Activated CD4-positive, alpha-beta T cell treated with anti-CD3 and anti-CD28 coated beads, Interleukin-2, amount 50 U/mL, for 24 hours (primary cell): Measurements from ENCODE around the gene WDR27.
"Not testable (repeated sequence)": the region's sequence is repeated elsewhere in the genome, so short reads cannot be mapped to it uniquely, and the experiment has no call there.

Source experiments
- DNase-seq, 2 donors: peaks; one replicate each; pipeline ENCODE4 v3.0.0-alpha.2; 2020; ENCODE audit warnings: low read depth in 1 of 2, low spot score in 1 of 2

Gene WDR27

DNA sequence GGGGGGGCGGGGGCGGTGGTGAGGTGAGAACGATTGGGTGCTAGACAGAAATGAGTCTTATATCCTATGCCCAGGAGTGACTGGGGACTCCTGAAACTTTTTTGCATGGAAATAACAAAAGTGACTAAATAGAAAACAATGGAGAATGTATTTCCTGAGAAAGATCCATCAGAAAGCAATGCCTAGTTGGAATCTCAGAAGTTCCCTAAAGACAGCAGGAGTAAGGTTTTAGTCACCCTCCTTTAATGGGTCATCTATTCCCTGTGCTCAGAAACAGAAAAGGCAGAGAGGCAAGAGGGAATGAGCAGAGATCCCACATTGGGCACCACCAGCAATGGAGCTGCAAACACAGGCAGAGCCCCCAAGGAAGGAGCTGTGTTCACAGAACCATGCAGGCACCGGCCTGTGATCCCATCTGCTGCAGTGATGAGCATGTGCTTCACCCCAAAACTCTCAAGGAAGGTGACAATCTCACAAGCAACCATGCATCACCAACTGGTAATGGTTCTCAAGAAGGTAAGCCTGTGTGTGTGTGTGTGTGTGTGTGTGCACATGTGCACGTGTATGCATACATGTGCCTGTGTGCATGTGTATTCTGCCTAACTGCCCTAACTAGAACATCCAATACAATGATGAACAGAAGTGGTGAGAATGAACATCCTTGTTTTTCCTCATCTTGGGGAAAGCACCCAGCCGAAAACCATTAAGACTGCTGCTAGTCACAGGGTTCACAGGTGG lies 168.4 kb downstream of the WDR27 start:
- DNase-seq, result no peak

DNA sequence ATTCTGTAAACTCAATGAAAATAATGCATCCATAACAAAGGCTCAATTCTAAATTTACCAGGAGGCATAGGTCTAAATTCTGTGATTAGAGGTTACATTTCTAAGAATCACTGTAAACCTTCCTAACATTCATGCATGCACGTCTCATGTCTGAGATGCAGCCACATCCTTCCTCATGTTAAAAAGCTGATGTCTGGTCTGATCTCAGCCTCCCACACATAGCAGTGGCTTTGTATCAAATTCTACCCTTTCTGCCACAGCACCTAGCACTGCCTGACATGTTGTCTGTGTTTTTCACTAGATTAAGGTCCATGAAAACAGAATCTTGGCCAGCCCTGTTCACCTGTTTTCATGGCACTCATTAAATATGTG lies 171.1 kb downstream of the WDR27 start:
- no peak for DNase-seq

DNA sequence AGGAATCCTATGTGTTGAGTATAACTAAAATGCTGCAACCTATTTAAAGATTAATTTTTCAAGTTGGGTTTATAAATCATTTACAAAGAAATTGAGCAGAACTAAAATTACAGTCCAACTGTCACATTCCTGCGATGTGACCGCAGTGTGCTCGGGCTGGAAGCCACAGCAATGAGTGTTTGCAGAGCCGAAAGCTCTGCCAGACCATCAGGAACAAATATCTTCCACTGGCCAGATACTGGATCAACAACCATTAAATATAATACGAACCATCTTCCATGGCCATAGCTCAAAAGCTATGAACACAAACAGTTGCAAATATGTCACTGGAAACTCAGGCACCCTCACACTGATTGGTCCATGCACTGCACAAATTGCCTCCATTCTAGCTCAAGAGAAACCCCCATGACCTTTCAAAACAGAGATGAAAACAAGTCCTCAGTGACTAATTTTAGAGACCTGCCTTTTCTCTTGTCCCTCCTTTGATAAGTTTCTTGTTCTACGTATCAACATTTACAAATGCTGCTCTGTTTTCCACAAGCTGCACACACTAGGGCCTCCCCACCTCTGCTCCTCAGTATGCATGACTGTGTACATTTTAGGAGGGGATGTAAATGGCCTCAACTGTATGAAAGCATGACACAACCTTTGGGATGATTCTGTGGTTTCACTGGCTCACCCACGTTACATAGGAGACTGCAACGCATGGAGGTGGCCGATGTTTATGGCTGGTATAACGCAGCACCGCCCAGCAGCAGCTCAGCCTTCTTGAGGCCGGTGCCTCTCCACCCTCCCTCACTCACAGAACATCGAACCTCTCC lies 171.7 kb downstream of the WDR27 start:
- DNase-seq, result peak in 1 of 2 donors; percentile 4

DNA sequence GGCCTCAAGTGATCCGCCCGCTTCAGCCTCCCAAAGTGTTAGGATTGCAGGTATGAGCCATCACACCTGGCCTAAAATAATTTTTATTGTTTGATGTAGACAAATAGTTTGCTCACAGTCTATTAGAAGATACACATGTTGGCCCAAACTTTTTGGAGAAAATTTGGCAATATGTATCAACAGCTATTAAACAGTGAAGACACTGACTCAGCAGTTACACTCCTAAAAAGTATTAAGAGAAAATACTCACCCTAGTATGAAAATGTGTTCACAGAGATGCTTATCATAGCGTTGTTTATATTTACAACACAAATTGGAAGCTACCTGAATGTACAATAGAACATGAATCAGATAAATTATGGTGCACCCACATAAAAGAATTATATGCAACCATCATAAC lies 173.1 kb downstream of the WDR27 start:
- DNase-seq, result no peak

DNA sequence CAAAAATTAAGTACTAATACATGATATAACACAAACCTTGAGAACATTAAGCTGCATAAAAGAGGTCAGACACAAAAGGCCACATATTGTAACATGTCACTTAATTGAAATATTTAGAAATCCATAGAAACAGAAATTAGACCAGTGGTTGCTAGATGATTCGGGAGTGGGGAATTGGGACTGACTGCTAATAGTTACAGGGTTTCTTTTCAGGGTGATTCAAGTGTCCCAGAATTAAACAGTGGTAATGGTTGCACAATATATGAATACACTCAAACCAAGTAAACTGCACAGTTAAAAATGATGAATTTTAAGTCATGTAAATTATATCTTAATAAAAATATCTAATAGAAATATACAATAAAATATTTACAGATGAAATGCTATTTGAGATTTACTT lies 174.5 kb downstream of the WDR27 start:
- no peak for DNase-seq

DNA sequence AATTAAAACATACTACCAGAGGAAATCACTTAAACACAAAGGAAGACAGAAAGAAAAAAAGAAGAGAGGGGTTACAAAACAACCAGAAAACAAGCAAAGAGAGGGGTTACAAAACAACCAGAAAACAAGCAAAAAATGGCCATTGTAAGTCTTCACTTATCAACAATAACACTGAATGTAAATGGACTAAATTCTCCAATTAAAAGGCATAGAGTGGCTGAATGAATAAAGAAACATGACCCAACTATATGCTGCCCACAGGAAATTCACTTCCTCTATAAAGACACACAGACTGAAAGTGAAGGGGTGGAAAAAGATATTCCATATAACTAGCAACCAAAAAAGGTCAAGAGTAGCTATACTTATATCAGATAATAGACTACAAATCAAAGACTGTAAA lies 180.0 kb downstream of the WDR27 start:
- DNase-seq, result no peak

DNA sequence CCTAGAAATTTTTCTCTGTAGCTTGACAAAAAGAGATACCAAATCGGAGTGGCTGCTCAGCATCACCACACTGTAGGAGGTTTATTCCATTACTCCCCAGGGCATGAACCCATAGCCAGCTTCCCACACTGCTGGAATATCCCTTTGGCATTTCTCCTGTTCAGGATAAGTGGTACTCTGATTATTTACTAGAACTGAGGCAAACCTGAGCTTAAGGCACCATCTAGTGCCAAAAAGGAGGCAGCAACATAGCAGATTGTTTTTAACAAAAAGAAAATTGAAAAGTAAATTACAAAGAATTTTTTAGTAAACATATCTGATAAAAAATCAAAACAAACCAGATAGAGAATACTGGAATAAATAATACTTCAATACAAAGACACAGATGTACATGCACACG lies 181.7 kb downstream of the WDR27 start:
- no peak for DNase-seq

DNA sequence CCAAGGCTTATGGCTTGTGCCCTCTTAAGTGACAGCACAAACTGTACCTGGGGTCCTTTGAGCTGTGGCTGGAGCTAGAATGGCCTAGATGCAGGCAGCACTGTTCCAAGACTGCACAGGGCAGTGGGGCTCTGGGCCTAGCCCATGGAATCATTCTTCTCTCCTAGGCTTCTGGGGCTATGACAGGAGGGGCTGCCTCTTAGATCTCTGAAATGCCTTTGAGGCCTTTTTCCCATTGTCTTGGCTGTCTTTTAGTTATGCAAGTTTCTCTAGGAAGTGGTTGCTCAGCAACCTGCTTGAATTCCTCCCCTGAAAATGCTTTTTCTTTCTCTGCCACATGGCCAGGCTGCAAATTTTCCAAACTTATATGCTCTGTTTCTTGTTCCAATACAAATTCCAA lies 183.4 kb downstream of the WDR27 start:
- no peak for DNase-seq

DNA sequence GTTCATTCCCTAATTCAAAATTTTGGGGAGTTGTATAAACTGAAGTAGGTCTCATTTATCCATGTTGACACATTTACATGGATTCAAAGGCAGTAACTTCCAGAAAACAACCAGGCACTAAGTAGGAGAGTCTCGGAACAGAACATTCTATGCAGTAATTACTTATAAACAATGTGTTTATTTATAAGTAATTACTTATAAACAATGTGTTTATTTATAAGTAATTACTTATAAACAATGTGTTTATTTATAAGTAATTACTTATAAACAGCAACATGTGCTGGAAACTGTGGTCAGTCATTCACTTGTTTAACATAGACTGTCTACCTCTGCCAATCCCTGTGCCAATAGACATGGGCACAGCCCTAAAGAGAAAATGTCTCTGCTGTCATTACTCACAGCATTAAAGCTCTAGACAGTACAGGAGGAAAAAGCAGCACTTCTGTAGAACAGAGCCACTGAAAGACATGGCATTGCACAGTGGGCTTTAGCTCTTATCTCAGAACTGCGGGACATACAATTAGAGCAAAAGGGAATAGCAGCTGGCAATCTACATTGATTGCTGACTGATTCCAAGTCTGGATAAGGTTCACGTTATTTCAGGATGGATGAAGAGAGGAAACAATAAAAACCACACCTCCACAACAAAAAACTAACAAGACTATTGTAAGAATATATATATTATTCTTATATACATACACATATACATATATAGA lies 188.2 kb downstream of the WDR27 start:
- no peak for DNase-seq

DNA sequence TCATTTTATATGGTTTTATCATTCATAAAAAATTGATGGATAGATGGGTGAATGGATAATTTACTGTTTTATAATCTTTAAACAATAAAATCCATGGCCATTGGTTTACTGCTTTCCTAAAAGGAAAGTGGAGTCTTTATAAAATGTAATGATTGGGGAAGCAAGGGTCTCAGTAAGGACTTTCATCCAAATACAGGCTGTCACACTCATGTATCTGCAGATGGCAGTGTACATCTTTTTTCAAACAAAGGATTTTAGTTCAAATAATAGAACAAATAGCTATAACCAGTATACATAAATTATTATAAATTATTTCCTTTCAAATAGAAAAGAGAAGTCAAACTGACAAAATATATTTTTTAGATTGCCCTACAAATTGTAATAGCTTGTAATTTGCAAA lies 190.0 kb downstream of the WDR27 start:
- DNase-seq, result not testable (repeated sequence)

DNA sequence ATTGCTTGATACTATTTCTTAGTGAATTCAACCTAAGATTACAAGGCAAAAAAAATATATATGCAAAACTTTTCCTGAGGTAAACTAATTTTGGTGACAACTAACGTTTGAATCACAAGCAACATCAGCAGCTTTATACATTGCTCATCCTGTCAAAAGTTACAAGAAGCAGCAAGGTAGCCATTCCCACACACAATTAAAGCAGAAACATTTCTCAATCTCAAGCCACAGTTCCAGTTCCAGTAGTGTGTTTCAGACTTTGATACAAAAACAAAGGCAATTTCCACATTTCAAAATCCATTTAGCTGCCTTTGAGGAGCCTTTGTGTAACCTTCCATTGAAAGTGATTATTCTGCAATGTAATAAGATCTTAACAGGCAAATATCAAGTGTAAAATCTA lies 191.0 kb downstream of the WDR27 start:
- DNase-seq, result no peak

DNA sequence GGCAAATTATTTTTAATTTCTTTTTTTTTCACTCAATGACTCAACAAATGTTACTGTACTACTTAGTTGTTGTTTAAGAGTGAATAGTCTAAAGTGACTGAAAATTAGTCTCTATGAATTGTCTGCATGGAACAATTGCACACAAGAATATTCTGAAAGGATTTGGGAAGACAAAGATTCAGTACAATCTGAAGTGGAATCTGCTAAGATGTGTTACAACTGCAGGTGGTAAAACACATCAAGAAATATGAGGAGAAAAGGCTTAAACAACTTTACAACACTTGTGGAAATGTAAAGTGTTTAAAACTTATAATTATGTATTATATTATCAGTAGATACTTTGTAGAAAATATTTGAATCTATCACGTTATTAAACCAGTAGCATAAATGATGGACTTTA lies 193.4 kb downstream of the WDR27 start:
- no peak for DNase-seq

DNA sequence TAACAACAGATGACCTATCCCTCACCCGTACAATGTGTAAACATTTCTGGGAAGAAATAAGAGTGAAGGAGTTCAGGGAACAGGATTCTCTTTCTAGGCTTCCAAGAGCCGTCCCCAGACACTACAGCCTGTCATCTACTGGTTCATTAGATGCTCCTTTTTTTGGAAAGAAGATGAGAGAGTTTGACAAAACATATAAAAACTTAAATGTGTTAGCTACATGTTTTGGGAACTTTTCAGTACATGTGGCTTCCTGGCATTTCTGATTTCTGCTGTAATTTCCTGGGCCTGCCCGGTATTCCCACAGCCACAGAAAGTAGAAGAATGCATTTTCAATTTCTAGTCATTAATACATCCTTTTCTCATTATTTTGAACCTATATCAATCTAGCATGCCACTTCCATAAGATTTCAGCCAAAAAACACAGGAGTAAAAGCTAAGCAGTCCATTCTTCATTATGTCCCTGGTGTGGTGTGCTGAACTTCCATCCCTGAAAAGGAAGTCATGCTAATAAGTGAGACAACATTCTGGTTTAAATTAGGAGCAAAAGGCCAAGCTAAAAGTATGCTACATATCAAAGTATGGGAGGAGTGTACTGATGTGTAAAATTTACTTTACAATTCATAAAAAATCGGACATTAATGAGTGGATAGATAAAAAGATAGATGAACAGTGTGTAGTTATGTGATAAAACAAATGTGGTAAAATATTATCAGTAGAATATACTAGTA lies 198.2 kb downstream of the WDR27 start:
- no peak for DNase-seq

DNA sequence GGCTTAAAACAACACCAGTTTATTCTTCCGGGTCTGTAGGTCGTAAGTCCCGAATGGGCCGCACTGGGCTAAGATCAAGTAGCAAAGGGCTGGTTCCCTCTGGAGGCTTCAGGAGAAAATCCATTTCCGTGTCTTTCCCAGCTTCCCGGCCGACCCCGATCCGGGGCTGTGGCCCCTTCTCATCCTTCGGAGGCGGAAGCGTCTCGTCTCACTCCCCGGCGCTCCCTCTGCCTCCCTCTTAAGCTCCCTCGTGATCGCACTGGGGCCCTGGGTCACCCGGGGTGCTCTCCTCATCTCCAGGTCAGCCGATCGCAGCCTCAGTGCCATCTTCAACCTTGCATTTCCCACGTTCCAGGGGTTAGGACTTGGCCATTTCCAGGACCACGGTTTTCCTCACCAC lies 199.4 kb downstream of the WDR27 start:
- no peak for DNase-seq

DNA sequence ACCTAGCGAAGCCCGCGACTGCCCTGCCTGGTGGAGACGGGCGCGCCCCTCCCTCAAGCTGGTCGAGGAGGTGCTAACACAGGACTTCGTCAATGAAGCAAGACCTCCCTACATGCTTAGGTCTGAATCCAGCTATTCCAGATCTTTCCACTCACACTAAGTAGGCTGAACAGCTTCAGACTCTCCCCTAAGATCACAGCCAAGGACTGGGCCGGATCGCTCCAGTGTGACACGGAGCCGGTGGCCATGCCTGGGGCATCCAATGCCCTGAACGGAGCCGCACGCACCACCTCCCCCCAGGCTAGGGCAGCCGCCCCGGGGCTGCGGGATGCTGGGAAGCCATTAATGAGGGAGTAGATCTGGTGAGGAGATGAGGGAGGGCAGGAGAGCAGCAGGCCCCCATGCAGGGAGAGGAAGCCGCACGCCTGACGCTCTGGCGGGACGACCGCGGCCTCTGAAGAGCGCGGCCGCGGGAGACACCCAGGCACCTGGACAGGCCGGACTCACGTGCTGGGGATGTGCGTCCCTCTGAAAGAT lies 200.0 kb downstream of the WDR27 start:
- DNase-seq, result no peak

DNA sequence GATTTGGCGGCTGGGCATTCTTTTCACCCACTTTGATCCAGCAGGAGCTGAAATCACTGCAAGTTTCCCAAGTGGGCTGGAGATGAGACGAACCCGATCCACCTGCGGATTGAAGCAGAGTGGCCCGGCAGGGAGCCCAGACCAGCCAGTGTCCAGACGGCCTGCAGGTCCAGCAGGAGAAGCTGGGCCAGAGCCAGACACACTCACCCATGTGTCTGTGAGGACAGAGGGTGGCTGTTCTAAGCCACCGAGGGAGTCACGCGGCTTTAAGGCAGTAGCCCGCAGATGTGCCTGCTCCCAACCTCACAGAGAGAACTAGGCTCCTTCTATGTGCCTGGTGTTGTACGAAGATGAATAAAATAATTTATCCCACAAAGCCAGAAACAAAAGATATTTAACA lies 200.7 kb downstream of the WDR27 start:
- DNase-seq, result no peak

DNA sequence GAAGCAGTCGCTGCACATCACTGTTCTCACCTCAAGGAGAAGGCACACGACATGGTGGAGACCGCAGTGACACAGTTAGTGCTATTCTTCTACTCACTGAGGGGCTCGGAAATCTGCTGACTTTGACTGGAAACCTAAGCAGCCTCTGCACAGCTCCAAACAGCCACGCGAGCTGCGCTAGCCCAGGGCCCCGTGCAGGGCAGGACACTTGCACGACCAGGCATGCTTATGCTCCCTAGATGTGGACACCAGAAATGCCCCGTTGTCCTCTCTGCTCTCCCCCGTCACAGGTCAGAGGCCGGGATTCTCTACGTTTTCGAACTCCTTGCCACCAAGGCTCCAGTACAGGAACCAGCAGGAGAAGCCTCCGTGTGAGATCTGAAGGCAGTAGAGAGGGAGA lies 201.1 kb downstream of the WDR27 start:
- DNase-seq, result no peak

DNA sequence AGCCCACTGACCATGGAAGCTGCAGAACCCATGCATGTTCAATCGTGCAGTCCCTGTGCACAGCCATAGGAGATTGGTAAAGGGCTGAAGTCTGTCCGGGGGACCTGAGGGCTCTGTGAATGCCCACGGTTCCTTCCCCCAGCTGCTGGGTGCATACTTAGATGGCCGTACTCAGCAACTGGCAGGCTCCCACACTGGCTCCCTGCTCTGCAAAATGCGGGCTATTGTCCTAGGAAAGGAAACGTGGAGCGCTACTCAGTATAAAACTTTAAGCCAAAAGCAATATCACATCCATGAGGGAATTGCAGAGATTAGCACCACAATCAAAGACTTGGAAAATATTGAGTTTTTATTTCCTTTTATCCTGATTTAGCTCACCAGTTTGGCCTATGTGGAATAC lies 202.0 kb downstream of the WDR27 start:
- no peak for DNase-seq

DNA sequence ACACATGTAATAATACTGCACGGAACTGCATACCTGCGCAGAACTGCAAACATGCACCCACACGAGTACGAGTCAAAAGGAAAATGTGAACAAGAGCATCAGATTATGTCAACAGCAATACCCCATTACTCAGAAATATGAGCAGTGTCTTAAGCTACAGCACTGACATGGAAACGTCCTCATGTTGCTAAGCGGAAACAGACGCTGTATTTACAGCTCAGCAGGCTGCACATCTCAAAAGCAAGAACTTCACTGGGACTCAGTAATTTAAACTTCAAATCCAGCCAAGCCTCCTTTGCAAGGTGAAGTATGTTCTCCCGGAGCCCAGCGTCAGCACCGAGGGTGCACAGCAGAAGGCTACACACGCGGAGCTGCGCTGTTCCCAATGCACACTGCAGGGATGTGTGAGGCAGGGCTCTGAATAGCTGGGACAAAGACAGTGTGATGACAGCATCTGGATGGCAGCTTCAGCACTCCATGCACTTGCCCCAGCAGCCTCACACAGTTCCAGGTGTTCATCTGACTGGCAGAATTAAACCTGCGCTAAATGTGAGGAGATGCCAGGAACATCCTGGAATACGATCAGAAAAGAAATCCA lies 202.8 kb downstream of the WDR27 start:
- no peak for DNase-seq

DNA sequence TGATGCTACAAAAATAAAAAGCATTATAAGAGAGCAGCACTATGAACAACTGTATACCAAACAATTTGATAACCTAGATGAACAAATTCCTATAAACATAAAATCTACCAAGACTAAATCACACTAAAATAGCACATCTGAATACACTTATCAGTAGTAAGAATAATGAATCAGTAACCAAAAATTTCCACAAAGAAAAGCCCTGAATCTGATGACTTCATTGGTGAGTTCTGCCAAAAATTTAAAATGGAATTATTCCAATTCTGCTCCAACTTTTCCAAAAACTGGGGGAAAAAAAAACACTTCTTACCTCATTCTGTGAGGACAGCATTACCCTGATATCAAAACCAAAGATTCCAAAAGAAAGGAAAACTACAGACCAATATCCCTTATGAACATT lies 206.2 kb downstream of the WDR27 start:
- no peak for DNase-seq

DNA sequence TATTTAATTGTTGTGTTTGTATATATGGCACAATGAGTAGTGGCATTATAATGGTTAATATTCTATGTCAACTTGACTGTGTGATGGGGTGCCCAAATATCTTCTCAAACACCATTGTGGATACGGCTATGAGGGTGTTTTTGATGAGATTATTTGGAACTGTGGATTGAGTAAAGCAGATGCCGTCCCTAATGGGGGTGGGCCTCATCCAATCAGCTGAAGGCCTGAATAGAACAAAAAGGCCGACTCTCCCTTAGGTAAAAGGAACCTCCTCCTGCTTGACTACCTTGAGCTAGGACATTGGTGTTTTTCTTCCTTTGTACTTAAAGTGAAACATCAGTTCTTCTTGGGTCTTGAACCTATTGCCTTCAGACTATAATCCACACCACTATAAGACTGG lies 207.8 kb downstream of the WDR27 start:
- no peak for DNase-seq
